Measurements from ENCODE around the gene FHOD3. TPM values are rescaled to one million over a fixed set of nuclear protein-coding genes. Genes with fewer than 3 reads are reported as not detected.
"Not testable (repeated sequence)": the region's sequence is repeated elsewhere in the genome, so short reads cannot be mapped to it uniquely, and the experiment has no call there.

FHOD3 gene
- total RNA-seq, 1 donor = not detected

DNA sequence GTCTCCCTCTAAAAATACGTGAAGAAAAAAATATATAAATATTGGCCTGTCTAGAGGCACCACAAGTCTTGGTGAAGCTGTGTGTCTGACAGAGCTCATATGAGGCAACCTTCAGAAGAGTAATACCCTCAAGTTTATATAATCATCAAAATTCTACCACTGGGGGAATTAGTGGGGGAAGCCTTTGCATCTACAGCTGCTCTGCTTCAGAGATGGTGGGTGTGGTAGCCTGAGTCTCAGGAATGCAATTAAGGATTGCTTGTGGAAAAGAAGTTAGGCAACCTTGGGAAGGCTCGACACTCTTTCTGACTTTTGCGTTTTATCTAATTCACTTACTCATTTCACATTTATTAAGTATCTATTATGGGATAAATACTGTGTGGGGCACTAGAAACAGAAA, 513.9 kb downstream of the FHOD3 start:
- H3K4me1 ChIP-seq (ENCODE audit: insufficient read depth, low read length) = no peaks in the 10 kb centered on the region
- H3K27me3 ChIP-seq (ENCODE audit: insufficient read depth, low read length) = no peaks in the 10 kb centered on the region
- H3K9me3 ChIP-seq (ENCODE audit: low read depth, low read length) = no peaks in the 10 kb centered on the region
- no peak overlapping the region for H3K4me3 ChIP-seq (ENCODE audit: low read length)

DNA sequence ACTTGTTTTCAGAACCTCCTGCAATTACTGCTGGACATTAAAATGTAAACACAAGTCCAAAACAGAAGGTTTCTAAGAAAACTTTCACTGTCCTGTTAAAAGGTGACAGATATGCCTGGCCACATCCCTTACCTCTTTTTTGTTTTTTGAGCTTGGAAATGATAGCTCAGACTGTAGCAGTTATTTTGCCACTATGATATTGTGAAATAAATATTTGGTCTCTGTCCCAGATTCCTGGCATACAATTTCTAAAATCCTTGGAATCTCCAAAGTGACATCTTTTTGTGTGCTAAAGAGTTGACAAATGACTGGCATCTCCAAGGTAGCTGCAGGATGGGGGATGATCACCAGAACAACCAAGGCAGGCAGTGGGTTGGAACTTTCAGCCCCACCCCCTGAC, 514.4 kb downstream of the FHOD3 start:
- H3K27me3 ChIP-seq (ENCODE audit: insufficient read depth, low read length) = no peaks in the 10 kb centered on the region
- no peaks in the 10 kb centered on the region for H3K4me1 ChIP-seq (ENCODE audit: insufficient read depth, low read length)
- no peak overlapping the region for H3K4me3 ChIP-seq (ENCODE audit: low read length)
- no peaks in the 10 kb centered on the region for H3K9me3 ChIP-seq (ENCODE audit: low read depth, low read length)

GRCh38 chr18:36812678-36813077, 515.2 kb downstream of the FHOD3 start:
- no peak overlapping the region for H3K4me3 ChIP-seq (ENCODE audit: low read length)
- H3K27me3 ChIP-seq (ENCODE audit: insufficient read depth, low read length) = no peaks in the 10 kb centered on the region
- no peaks in the 10 kb centered on the region for H3K4me1 ChIP-seq (ENCODE audit: insufficient read depth, low read length)
- no peaks in the 10 kb centered on the region for H3K9me3 ChIP-seq (ENCODE audit: low read depth, low read length)

- no peaks in the 10 kb centered on the region for H3K4me1 ChIP-seq (ENCODE audit: insufficient read depth, low read length)
Observed at GRCh38 chr18:36813101-36813775, 515.7 kb downstream of the FHOD3 start.

DNA sequence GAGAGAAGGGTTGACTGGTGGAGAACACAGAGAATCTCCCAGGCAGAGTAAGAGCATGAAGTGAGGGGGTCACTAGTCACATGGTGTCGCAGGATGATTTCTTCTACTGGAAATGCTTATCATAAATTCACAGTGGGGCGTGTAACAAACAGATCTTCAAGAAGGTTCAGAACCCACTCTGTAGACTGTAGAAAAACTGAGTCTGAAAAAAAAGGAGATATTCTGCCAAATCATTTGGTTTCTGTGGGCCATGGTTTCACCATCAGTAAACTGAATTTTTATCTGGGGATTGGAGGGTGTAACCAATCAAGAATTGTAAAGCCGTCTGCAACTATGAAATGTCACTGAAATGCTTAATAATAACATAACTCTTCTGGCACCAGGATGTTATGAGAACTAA, 516.3 kb downstream of the FHOD3 start:
- Histone ChIP-seq H3K9me3 (ENCODE audit: low read depth, low read length) (no peaks in the 10 kb centered on the region), H3K4me1 (ENCODE audit: insufficient read depth, low read length) (no peaks in the 10 kb centered on the region), H3K27me3 (ENCODE audit: insufficient read depth, low read length) (no peaks in the 10 kb centered on the region), H3K4me3 (ENCODE audit: low read length) (no peak overlapping the region)

More at GRCh38 chr18:36813101-36813775, 515.7 kb downstream of the FHOD3 start:
- Histone ChIP-seq H3K9me3 (ENCODE audit: low read depth, low read length) (no peaks in the 10 kb centered on the region), H3K27me3 (ENCODE audit: insufficient read depth, low read length) (no peaks in the 10 kb centered on the region), H3K4me3 (ENCODE audit: low read length) (no peak overlapping the region)

GRCh38 chr18:36814994-36815393, 517.5 kb downstream of the FHOD3 start:
- H3K9me3 ChIP-seq (ENCODE audit: low read depth, low read length) = no peaks in the 10 kb centered on the region
- H3K4me1 ChIP-seq (ENCODE audit: insufficient read depth, low read length) = no peaks in the 10 kb centered on the region
- no peak overlapping the region for H3K4me3 ChIP-seq (ENCODE audit: low read length)
- no peaks in the 10 kb centered on the region for H3K27me3 ChIP-seq (ENCODE audit: insufficient read depth, low read length)

- not testable (repeated sequence) for H3K27me3 ChIP-seq (ENCODE audit: insufficient read depth, low read length); H3K9me3 ChIP-seq (ENCODE audit: low read depth, low read length); H3K4me3 ChIP-seq (ENCODE audit: low read length); H3K4me1 ChIP-seq (ENCODE audit: insufficient read depth, low read length)
Observed at GRCh38 chr18:36816096-36816495, 518.6 kb downstream of the FHOD3 start.

- Histone ChIP-seq H3K4me3 (ENCODE audit: low read length) (no peak overlapping the region), H3K4me1 (ENCODE audit: insufficient read depth, low read length) (no peaks in the 10 kb centered on the region), H3K9me3 (ENCODE audit: low read depth, low read length) (no peaks in the 10 kb centered on the region), H3K27me3 (ENCODE audit: insufficient read depth, low read length) (no peaks in the 10 kb centered on the region)
Observed at GRCh38 chr18:36817039-36817438, 519.5 kb downstream of the FHOD3 start.

DNA sequence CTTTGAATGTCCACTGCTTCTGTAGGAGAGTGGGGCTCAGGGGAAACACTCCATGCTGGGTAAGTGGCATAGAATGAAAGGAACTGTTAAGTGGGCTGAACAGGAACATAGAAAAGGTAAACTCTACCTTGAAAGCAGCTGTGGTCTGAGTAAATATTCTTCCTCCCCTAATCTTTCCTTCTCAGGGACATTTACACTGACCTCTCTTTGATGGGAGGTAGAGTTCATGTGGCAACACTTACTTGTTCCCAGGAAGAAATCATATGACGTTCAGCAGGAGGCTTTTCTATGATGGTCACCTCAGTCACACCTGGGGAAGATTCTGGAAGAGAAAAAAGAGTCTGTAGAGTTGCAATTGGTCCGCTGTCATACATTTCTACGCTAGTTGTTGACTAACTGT, 521.1 kb downstream of the FHOD3 start:
- H3K4me1 ChIP-seq (ENCODE audit: insufficient read depth, low read length) = no peaks in the 10 kb centered on the region
- no peak overlapping the region for H3K4me3 ChIP-seq (ENCODE audit: low read length)
- no peaks in the 10 kb centered on the region for H3K9me3 ChIP-seq (ENCODE audit: low read depth, low read length)
- H3K27me3 ChIP-seq (ENCODE audit: insufficient read depth, low read length) = no peaks in the 10 kb centered on the region

- no peaks in the 10 kb centered on the region for H3K4me1 ChIP-seq (ENCODE audit: insufficient read depth, low read length)
- no peaks in the 10 kb centered on the region for H3K27me3 ChIP-seq (ENCODE audit: insufficient read depth, low read length)
- no peak overlapping the region for H3K4me3 ChIP-seq (ENCODE audit: low read length)
- no peaks in the 10 kb centered on the region for H3K9me3 ChIP-seq (ENCODE audit: low read depth, low read length)
Observed at GRCh38 chr18:36819621-36820020, 522.1 kb downstream of the FHOD3 start.

DNA sequence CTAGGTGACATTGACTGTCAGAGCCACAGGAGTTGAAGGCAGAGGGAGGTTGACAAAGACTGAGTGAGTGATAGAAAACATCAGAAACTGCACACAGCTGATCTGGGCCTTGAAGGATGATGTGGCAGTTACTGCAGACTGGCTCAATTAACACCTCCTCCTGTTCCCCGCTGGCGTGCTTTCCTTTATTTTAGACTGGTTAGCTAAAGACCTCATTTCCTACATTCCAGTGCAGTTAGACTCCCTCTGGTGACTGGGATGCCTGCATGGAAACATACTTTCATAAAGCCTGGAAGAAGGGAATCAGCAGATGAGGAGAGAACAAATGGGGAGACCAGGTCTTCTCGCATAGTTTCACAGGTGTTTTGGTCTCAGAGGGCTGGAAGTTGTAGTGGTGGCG, 524.2 kb downstream of the FHOD3 start:
- Histone ChIP-seq H3K4me3 (ENCODE audit: low read length) (no peak overlapping the region), H3K4me1 (ENCODE audit: insufficient read depth, low read length) (no peaks in the 10 kb centered on the region), H3K27me3 (ENCODE audit: insufficient read depth, low read length) (no peaks in the 10 kb centered on the region), H3K9me3 (ENCODE audit: low read depth, low read length) (no peaks in the 10 kb centered on the region)

DNA sequence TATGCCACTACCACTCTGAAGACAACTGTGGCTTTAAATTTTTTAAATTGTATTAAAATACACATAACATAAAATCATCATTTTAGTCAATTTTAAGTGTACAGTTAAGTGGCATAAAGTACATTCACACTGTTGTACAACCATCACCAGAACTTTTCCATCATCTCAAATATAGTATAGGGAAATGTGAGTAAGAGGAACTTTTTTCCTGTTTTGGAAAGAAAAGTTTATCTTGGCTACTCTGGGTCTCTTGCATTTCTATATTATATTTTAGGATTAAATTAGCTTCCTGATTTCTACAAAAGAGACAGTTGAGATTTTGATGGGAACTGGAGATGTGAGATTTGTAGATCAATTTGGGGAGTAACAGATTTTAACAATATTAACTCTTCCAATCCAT, 528.0 kb downstream of the FHOD3 start:
- no peaks in the 10 kb centered on the region for H3K27me3 ChIP-seq (ENCODE audit: insufficient read depth, low read length)
- no peak overlapping the region for H3K4me3 ChIP-seq (ENCODE audit: low read length)
- H3K4me1 ChIP-seq (ENCODE audit: insufficient read depth, low read length) = peaks cover 20% of the 10 kb centered on the region
- no peaks in the 10 kb centered on the region for H3K9me3 ChIP-seq (ENCODE audit: low read depth, low read length)

- Histone ChIP-seq H3K9me3 (ENCODE audit: low read depth, low read length) (no peaks in the 10 kb centered on the region), H3K27me3 (ENCODE audit: insufficient read depth, low read length) (no peaks in the 10 kb centered on the region)
Observed at GRCh38 chr18:36826556-36826955, 529.0 kb downstream of the FHOD3 start.

DNA sequence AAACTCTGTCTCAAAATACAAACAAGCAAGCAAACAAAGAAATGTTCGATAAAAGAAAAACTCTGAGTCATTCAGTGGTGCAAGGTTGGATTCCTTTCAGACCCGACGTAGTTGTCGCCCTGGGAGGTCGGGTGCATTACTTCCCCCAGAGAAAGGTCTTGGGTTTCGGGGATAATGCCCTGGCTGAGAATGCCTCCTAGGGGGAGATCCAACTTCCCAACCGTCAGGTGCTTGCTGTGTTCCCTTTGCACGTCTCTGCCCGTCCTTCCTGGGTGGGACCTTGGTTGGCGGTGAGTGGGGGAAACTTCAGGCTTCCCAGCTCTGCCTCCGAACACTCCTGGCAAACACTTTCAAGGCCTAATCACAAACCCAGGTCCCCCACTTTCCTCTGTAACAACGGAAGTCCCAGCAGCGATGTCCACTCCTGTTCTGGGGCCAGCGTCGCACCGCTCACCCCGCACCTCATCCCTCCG, 530.7 kb downstream of the FHOD3 start:
- Histone ChIP-seq H3K27me3 (ENCODE audit: insufficient read depth, low read length) (no peaks in the 10 kb centered on the region), H3K4me3 (ENCODE audit: low read length) (peak overlapping the region; percentile 81), H3K9me3 (ENCODE audit: low read depth, low read length) (no peaks in the 10 kb centered on the region), H3K4me1 (ENCODE audit: insufficient read depth, low read length) (peaks cover 20% of the 10 kb centered on the region)

More at GRCh38 chr18:36826556-36826955, 529.0 kb downstream of the FHOD3 start:
- H3K4me1 ChIP-seq (ENCODE audit: insufficient read depth, low read length) = peaks cover 20% of the 10 kb centered on the region
- H3K4me3 ChIP-seq (ENCODE audit: low read length) = no peak overlapping the region

DNA sequence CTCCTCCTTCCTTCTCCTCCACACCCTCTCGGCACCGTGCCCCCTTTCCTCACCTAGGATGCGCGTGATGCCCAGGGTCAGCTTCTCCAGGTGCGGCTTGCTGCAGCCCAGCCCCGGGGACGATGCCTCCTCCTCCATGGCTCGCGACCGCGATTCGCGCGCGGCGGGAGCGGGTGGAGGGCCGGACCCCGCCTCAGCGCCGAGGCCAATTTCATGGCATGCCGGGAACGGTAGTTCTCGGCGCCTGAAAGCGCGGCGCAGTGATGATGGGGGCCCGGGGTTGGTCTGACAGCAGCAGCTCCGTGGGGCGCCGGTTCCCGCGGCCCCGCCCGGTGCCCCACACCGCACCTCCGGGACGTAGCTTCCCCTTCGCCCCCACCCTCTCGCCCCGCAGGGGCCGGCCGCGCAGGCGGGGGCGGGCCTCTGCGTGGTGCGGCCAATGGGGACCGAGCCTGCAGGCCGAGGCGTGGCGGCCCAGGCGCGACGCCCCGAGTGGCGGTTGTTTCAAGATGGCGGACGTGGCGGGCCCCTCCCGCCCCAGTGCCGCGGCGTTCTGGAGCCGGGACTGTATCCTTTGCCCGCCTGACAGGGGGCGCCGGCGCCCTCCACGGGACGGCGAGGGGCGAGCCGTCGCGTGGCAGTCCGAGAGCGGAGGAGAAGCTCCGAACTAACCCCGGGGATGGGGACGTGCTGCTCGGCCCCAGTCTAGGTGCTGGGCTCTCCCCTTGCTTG, 531.3 kb downstream of the FHOD3 start, which contains the start of the genes KIAA1328 and TPGS2:
Gene KIAA1328, plus strand, starts transcription at position 498 of the 732 bp plus-strand sequence. Its CDS starts 12 bp downstream, at position 510.
Gene TPGS2, minus strand, starts transcription at position 373 of the 732 bp plus-strand sequence. Its CDS starts 235 bp downstream, at position 138.
- Histone ChIP-seq H3K4me1 (ENCODE audit: insufficient read depth, low read length) (peaks cover 20% of the 10 kb centered on the region), H3K9me3 (ENCODE audit: low read depth, low read length) (no peaks in the 10 kb centered on the region), H3K27me3 (ENCODE audit: insufficient read depth, low read length) (no peaks in the 10 kb centered on the region), H3K4me3 (ENCODE audit: low read length) (peak within 1 kb of the TSS; percentile 81)

Data from mononuclear cell (primary cell).